LoVo (cell line): ENCODE measurements around the gene NOXA1.
A peak's percentile ranks its signal among the peaks of the same experiment; 100 is the strongest.
"Not testable (repeated sequence)": the region's sequence is repeated elsewhere in the genome, so short reads cannot be mapped to it uniquely, and the experiment has no call there.

ENCODE experiments used
- DNase-seq: peaks from one replicate; pipeline ENCODE4 v3.0.0-alpha.2; 2016; ENCODE audit warnings: low spot score

The NOXA1 gene

GRCh38 chr9:137406085-137406760, 17.0 kb upstream of the NOXA1 start:
- DNase-seq: no peak

- DNase-seq: no peak
Measured at GRCh38 chr9:137406876-137407589, 16.2 kb upstream of the NOXA1 start.

GRCh38 chr9:137407590-137408300, 15.4 kb upstream of the NOXA1 start:
- DNase-seq: no peak

- DNase-seq: no peak
Measured at GRCh38 chr9:137408651-137409405, 14.4 kb upstream of the NOXA1 start.

GRCh38 chr9:137409515-137409914, 13.7 kb upstream of the NOXA1 start:
- DNase-seq: no peak

GRCh38 chr9:137410236-137410890, 12.8 kb upstream of the NOXA1 start:
- not testable (repeated sequence) for DNase-seq

GRCh38 chr9:137410891-137411249, 12.3 kb upstream of the NOXA1 start:
- no peak for DNase-seq

- DNase-seq: no peak
Measured at GRCh38 chr9:137411260-137411644, 11.9 kb upstream of the NOXA1 start.

GRCh38 chr9:137411645-137412380, 11.4 kb upstream of the NOXA1 start:
- peak; percentile 74 for DNase-seq

- DNase-seq: no peak
Measured at GRCh38 chr9:137412431-137412830, 10.8 kb upstream of the NOXA1 start.

GRCh38 chr9:137415451-137415850, 7.7 kb upstream of the NOXA1 start:
- DNase-seq: no peak

- no peak for DNase-seq
Measured at GRCh38 chr9:137416006-137416562, 7.1 kb upstream of the NOXA1 start.

- no peak for DNase-seq
Measured at GRCh38 chr9:137416563-137417151, 6.5 kb upstream of the NOXA1 start.

- no peak for DNase-seq
Measured at GRCh38 chr9:137417161-137418021, 5.8 kb upstream of the NOXA1 start.

GRCh38 chr9:137421838-137422603, 1.2 kb upstream of the NOXA1 start:
- no peak for DNase-seq

GRCh38 chr9:137423514-137424291, 510 bp downstream of the NOXA1 start:
- DNase-seq: peak; percentile 78

- DNase-seq: no peak
Measured at GRCh38 chr9:137426018-137426681, 3.0 kb downstream of the NOXA1 start.
